ENCODE results near the gene SRCAP.

The SRCAP gene

DNA sequence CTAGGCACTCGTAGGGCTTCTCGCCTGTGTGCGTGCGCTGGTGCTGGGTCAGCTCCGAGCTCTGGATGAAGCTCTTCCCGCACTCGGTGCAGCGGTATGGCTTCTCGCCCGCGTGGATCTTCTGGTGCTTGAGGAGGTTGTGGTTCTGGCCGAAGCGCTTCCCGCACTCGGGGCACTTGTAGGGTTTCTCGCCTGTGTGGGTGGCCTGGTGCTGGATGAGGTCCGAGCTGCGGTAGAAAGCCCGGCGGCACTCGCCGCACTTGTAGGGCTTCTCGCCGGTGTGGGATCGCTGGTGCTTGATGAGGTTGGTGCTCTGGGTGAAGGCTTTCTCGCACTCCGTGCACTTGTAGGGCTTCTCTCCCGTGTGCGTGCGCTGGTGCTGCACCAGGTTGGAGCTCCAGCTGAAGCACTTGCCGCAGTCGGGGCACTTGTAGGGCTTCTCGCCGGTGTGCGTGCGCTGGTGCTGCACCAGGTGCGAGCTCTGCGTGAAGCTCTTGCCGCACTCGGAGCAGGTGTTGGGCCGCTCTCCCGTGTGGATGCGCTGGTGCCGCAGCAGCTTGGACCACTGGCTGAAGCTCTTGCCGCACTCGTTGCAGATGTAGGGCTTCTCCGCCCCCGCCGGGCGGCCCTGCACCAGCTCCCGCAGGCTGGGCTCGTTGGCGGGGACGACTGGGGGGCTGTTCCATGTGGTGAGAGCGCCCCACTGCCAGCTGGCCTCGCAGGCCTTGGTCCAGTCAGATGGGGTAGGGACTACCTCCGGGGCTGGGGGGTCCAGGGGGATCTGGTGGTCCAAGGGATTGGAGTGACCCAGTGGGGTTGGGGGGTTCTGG, 84.5 kb downstream of the SRCAP start:
- TF ChIP-seq GATA3 (IDR thresholded peaks at IDR 0.05; ENCODE audit: low read depth, low read length) = no peak
- no peak for TF ChIP-seq GATA2 (IDR thresholded peaks at IDR 0.05; ENCODE audit: low read depth, low read length)

DNA sequence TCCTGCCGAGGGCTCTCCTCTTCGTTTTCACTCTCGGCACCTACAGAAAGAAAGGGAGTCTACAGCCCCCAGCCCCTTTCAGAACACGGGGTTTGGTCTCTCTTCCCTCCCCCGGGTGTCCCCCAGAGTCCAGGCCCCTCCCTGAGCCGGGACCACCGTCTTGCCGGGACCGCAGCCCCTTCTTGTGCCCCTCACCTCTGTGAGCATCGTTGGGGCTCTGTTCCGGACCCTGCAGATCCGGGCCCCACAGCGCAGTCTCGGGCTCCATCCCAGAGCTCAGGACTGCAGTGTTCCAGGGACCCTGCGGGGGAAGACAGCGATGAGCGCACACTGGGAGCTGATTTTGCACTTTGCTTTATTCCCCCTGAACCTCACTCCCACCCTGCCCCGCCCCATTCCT, 85.2 kb downstream of the SRCAP start:
- no peak for TF ChIP-seq GATA2 (IDR thresholded peaks at IDR 0.05; ENCODE audit: low read depth, low read length)
- TF ChIP-seq GATA3 (IDR thresholded peaks at IDR 0.05; ENCODE audit: low read depth, low read length) = no peak

DNA sequence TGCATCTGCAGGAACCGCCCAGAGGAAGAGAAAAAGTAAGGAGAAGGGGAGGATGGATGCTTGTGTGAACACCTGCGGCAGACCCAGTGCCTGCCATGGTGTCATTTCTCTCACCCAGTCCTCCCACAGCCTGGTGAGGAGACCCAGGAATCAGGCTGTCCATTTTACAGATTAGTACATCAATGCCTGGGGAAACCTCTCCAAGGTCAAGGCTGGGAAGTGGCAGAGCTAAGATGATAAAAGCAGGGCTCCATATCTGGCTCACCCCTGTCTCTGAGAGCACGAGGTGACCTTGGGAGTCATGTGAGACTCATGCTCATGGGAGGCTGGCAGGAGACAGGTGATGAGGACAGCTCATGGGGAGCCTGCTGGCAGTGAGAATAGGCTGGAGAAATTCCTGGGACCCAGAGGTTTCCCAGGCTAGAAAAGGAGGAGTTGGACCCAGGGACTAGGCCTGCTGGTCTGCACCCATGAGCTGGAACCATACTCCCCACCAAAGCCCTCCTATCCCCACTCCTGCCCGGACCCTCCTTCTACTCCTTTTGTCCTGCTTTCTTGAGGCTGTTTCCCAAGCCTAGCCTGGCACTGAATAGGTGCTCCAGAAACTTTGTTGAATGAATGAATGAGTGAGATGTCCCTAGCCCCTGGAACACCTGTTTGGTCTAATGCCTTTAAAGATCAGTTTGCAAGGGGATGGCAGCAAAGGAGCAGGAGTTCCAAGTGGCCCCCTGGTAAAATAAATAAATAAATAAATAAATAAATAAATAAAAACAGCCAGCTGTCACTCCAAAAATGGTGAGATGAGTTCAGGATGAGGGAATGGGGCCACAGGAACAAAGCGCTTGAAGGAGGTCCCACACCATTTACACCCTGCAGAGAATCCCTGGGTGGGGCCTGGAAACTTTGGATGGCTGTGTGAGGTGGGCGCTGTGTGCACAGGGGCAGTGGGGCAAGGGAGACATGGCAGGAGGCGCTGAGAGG, 86.4 kb downstream of the SRCAP start:
- TF ChIP-seq GATA3 (IDR thresholded peaks at IDR 0.05; ENCODE audit: low read depth, low read length) (no peak), GATA2 (IDR thresholded peaks at IDR 0.05; ENCODE audit: low read depth, low read length) (no peak)

DNA sequence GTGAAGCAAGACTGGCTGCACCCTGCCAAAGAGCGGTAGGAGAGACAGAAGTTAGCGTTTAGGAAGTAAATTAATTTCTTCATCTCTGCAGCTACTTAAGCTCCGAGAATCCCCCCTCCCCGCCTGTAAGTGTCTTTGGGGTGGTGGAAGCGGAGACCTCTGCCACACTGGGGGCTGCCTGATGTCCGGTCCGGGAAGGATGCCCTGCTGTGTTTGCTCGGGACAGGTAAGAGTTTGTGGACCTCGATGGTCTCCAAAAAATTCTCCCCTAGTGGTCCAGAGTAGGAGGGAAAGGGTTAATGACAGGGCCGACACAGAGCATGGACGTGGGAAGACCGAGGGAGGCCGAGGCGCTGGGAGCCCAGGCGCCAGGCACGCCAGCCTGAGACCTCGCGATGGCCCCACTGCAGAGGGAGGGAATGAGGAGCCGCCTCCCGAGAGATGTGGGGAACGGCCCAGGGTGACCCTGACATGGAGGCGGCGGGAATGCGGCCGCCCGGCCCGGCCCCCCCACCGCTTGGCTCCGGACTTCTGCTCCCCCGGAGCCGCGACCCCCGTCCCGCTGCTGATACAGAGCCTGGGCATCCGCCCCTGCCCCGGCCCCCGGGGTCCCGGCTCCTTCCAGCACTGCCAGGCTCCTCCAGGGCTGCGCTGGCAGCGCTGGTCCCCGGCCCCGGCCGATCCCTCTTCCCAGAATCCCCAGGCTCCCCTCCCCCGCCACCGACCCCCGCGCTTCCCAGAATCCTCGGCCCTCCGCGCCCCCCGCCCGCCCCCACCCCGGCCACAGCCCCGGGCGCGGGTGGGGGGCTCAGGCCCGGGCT, 87.4 kb downstream of the SRCAP start:
- no peak for TF ChIP-seq GATA2 (IDR thresholded peaks at IDR 0.05; ENCODE audit: low read depth, low read length)
- TF ChIP-seq GATA3 (IDR thresholded peaks at IDR 0.05; ENCODE audit: low read depth, low read length) = no peak

DNA sequence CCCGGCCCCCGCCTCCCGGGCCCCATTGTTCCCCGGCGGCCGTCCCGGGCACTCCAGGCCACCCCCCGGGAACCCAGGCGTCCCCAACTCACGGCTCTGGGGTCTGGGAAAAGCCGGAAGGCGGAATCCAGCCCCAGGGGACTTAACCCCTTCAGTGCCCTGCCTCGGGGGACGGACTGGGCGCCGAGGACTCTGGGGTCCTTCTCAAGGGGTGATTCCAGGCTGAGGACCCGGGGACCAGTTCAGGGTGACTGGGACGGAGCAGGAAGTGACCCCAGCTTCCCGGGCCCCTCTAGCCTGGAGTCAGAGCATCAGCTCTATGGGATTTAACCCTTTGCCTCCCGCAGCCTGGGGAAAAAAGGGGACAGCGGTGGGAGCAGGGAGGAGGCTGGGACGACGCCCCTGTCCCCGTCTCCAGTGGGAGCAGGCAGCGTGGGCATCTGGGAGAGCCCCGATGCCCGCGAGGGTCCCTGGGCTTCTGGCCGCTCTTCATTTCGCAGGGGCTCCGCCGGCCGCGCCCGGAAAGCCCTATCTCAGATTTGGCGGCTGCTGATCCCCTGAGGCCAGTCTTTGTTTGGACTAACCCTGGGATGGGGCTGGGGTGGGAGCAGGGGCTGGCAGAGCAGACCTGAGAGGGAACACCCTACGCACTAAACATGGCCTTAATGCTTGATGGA, 88.1 kb downstream of the SRCAP start, which contains the start of gene ZNF629:
Gene ZNF629 (minus strand): TSS at position 270 of the 677 bp plus-strand sequence. CDS start 2,723 bp downstream, outside the sequence.
- no peak for TF ChIP-seq GATA3 (IDR thresholded peaks at IDR 0.05; ENCODE audit: low read depth, low read length)
- no peak; the same call in 1 of the 2 replicates for TF ChIP-seq GATA2 (IDR thresholded peaks at IDR 0.05; ENCODE audit: low read depth, low read length)

DNA sequence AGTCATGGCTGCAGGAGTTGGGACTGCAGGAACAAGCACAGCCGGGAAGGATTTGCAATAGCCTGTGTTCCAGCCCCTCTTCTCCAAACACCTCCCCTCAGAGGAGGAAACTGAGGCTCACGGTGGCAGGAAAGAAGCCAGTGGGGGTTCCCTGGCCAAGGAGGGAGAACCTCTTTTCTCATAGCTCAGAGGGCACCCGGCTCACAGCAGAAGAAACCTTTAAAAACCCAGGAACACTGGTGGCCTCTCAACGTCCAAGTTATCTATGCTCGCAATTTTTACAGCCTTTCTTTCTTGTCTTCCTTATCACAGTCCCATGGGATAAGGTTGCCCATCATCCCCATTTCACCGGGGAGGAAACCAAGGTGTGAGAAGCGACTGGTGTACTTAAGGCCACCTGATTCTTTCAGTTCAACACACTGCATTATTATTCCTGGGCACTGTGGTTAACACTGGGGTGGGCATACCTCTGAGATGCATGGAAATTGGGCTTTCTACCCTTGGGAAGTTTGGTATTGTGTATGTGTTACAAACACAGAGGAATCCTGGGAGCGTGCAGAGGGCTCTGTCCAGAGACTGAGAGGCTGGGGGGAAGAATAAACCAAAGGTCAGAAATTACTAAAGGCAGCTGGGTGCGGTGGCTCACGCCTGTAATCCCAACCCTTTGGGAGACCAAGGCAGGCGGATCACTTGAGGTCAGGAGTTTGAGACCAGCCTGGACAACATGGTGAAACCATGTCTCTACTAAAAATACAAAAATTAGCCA, 88.8 kb downstream of the SRCAP start:
- no peak for TF ChIP-seq GATA2 (IDR thresholded peaks at IDR 0.05; ENCODE audit: low read depth, low read length)
- TF ChIP-seq GATA3 (IDR thresholded peaks at IDR 0.05; ENCODE audit: low read depth, low read length) = no peak

Data from SH-SY5Y (cell line).